ENCODE measurements around the gene MPP3.

Gene MPP3

DNA sequence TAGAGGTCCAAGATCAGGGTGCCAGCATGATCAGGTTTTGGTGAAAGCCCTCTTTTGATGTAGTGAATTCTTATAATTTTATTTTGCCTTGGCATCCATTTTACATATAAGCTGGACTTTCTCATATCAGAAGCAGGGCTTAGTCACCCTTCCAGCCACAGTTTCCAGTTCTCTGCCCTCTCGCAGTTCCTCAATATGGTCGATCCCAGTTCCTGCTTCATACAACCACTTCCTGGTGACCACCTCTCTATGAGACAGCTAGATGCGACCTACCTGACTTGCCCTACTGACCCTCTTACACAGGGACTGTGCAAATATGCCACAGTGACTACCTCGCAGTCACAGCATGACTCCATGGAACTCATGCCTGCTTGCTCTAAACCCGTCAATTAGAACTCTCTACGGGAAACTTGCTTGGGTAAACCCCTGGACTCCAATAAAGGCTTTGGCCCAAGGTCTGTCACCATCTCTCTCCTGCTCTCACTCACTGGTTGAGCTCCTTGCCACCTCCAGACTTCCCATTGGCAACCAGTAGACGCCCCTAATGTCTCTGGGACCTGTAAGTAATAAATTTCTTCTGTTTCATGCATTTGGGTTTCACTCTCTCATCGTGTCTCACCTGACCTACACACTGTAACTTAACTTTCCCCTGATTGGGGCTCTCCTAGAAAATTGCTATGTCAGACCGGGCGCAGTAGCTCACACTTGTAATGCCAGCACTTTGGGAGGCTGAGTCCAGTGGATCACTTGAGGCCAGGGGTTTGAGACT, 35.5 kb upstream of the MPP3 start:
- Histone ChIP-seq H3K36me3 (ENCODE audit: insufficient read depth, low read length) (no peaks in the 10 kb centered on the region), H3K4me3 (no peak overlapping the region), H3K9ac (ENCODE audit: insufficient read length) (no peak overlapping the region), H3K27ac (no peak overlapping the region), H3K9me3 (ENCODE audit: low read depth, low read length) (no peaks in the 10 kb centered on the region)
- DNase-seq (ENCODE audit: low read depth, low spot score), result no peak
- TF ChIP-seq EZH2 (IDR thresholded peaks at IDR 0.05) (no peak), POLR2AphosphoS5 (IDR thresholded peaks at IDR 0.05; ENCODE audit: borderline replicate concordance, low read depth, low read length) (no peak), FOXP2 (optimal IDR thresholded peaks at IDR 0.05; ENCODE audit: control extremely low read depth, extremely low read length, insufficient read depth) (no peak)

DNA sequence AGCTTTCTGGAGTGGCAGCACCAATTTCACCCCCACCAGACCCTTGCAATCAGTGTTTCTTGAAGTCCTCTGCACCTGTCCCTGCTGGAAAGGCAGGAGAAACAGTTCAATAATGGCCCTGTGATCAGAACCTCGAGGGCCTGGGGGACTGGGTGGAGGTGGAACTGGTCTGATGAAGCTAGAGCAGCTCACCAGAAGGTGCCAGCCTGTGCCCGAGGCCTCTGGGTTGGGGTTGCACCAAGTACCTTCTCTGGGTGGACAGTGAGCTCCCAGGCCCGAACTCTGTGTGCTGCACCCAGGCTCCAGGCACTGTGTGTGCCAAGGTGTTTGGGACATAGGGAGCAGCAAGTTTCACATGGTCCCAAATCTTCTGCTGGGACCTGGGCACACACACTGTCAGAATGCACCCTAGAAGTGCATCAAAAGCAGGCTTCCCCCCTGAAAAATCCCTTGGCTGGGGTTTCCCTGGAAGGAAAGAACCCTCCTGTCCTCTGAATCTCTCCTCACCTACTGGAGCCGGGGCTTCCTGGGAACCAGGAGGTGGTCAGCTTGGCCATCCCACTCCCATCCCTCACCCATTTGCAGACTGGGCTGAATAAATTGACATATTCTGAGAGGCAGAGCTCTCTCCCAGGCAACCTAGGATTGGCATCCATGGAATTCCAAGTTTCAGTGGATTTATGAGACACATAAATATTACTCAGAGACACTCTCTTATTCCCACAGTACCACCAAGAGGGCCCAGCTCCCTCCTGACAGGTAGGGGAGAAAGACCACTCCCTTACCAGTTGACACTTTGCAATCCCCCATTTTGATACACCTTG, 31.4 kb upstream of the MPP3 start:
- H3K9me3 ChIP-seq (ENCODE audit: low read depth, low read length), result no peaks in the 10 kb centered on the region
- TF ChIP-seq EZH2 (IDR thresholded peaks at IDR 0.05) (no peak), POLR2AphosphoS5 (IDR thresholded peaks at IDR 0.05; ENCODE audit: borderline replicate concordance, low read depth, low read length) (no peak), FOXP2 (optimal IDR thresholded peaks at IDR 0.05; ENCODE audit: control extremely low read depth, extremely low read length, insufficient read depth) (no peak)
- no peak overlapping the region for H3K4me3 ChIP-seq
- no peak overlapping the region for H3K27ac ChIP-seq
- H3K36me3 ChIP-seq (ENCODE audit: insufficient read depth, low read length), result no peaks in the 10 kb centered on the region
- DNase-seq (ENCODE audit: low read depth, low spot score), result no peak
- no peak overlapping the region for H3K9ac ChIP-seq (ENCODE audit: insufficient read length)

DNA sequence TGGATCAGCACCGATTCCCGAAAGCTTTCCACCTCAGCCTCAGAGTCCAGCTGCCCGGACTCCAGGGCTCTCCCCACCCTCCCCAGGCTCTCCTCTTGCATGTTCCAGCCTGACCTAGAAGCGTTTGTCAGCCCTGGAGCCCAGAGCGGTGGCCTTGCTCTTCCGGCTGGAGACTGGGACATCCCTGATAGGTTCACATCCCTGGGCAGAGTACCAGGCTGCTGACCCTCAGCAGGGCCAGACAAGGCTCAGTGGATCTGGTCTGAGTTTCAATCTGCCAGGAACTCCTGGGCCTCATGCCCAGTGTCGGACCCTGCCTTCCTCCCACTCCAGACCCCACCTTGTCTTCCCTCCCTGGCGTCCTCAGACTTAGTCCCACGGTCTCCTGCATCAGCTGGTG, 29.0 kb upstream of the MPP3 start:
- H3K9ac ChIP-seq (ENCODE audit: insufficient read length), result no peak overlapping the region
- no peaks in the 10 kb centered on the region for H3K36me3 ChIP-seq (ENCODE audit: insufficient read depth, low read length)
- H3K27ac ChIP-seq, result no peak overlapping the region
- H3K9me3 ChIP-seq (ENCODE audit: low read depth, low read length), result no peaks in the 10 kb centered on the region
- H3K4me3 ChIP-seq, result no peak overlapping the region
- TF ChIP-seq POLR2AphosphoS5 (IDR thresholded peaks at IDR 0.05; ENCODE audit: borderline replicate concordance, low read depth, low read length) (no peak), FOXP2 (optimal IDR thresholded peaks at IDR 0.05; ENCODE audit: control extremely low read depth, extremely low read length, insufficient read depth) (no peak), EZH2 (IDR thresholded peaks at IDR 0.05) (no peak)
- DNase-seq (ENCODE audit: low read depth, low spot score), result no peak

DNA sequence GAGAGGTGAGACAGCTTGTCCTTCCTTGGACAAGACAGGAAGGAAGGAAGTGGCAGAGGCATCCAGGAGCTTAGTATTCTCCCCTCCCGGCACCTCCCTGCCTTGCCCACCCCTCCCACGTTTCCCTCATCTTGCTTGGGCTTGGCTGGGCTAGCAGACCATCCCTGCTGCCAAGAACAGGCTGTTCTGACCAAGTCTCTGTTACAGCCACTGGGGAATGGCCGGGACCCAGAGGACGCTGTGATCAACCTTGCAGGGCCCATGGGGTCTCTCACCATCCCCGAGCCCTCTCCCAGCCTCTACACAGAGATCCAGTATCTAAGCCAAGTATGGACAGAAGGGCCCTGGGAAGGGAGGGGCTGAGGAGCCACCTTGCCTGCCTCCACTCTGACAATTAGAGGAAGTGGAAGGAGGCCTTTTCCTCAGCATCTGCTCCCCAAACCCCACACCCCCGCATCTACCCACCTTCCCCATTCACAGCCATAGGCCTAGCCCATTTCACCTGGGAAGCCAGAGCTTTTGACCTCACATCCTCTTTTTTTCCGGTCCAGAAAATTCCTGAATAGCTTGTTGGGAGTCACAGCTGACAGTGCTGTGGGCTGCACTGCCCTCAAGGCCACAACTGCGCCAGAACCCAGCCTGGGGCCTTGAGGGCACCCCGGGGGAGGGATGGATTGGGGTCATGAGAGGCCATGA, 28.1 kb upstream of the MPP3 start:
- Histone ChIP-seq H3K9me3 (ENCODE audit: low read depth, low read length) (no peaks in the 10 kb centered on the region), H3K27ac (no peak overlapping the region), H3K9ac (ENCODE audit: insufficient read length) (no peak overlapping the region), H3K4me3 (no peak overlapping the region), H3K36me3 (ENCODE audit: insufficient read depth, low read length) (no peaks in the 10 kb centered on the region)
- no peak for DNase-seq (ENCODE audit: low read depth, low spot score)
- no peak for TF ChIP-seq FOXP2 (optimal IDR thresholded peaks at IDR 0.05; ENCODE audit: control extremely low read depth, extremely low read length, insufficient read depth)
- no peak for TF ChIP-seq EZH2 (IDR thresholded peaks at IDR 0.05)
- TF ChIP-seq POLR2AphosphoS5 (IDR thresholded peaks at IDR 0.05; ENCODE audit: borderline replicate concordance, low read depth, low read length), result no peak

DNA sequence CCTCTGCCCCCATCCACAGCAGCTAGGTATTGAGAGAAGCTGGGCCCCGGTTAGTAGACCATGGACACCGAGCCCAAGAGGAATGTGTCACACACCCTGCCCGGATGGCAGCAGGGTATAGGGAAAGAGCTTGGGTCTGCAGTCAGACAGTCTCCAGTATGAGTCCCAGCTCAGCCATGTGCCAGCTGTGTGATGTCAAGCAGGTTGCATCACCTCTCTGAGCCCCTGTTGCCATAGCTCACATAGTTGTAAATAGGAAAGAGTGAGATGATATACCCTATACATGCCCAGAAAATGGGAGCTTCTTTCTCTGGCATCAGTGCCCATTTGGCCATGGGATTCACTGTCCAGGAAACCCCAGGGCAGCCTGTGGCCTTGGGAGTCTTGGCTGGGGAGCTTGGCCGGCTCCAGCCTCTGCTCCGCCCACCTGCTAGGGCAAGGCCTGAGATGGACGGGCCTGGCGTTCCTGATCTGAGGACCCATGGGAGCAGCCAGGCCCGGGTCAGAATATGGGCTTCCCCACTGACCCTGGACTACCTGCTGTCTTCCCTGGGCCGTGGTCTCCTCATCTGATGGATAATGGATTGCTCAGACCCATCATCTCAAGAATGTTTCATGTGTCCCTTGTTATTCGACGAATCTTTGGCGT, 27.3 kb upstream of the MPP3 start:
- Histone ChIP-seq H3K4me3 (no peak overlapping the region), H3K27ac (no peak overlapping the region), H3K9ac (ENCODE audit: insufficient read length) (no peak overlapping the region), H3K36me3 (ENCODE audit: insufficient read depth, low read length) (no peaks in the 10 kb centered on the region), H3K9me3 (ENCODE audit: low read depth, low read length) (no peaks in the 10 kb centered on the region)
- DNase-seq (ENCODE audit: low read depth, low spot score), result no peak
- TF ChIP-seq POLR2AphosphoS5 (IDR thresholded peaks at IDR 0.05; ENCODE audit: borderline replicate concordance, low read depth, low read length), result no peak
- TF ChIP-seq FOXP2 (optimal IDR thresholded peaks at IDR 0.05; ENCODE audit: control extremely low read depth, extremely low read length, insufficient read depth), result no peak

DNA sequence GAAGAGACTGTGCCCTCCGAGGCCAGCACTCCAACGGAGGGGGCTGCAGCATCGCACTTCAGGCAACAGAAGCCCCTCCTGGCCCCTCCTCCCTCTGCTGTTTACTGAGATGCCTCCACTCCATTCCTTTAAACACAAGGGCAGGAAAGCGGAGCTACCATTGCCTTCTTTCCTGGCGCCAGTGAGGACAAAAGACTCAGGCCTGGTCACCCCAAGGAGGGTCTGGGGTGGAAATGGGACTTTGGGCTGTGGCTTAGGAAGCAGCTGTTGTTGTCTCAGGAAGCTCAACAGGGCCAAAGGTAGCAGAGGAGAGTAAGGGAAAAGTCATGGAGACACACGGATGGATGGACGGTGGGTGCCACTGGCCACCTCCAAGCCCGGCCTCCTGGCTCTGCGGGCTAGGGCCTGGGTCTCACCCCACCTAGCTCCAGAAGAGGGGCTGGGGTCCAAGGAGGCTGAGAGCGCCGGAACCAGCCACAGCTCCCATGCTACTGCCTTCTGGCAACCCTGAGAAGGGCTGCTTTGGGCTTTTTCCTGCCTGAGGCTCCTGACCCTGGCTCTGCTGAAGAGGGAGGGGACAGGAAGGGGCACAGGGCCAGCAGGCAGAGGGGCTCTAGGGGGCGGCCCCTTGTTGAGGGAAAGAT, 25.1 kb upstream of the MPP3 start:
- Histone ChIP-seq H3K4me3 (no peak overlapping the region), H3K9ac (ENCODE audit: insufficient read length) (no peak overlapping the region), H3K27ac (no peak overlapping the region), H3K9me3 (ENCODE audit: low read depth, low read length) (no peaks in the 10 kb centered on the region), H3K36me3 (ENCODE audit: insufficient read depth, low read length) (no peaks in the 10 kb centered on the region)
- no peak for DNase-seq (ENCODE audit: low read depth, low spot score)
- TF ChIP-seq FOXP2 (optimal IDR thresholded peaks at IDR 0.05; ENCODE audit: control extremely low read depth, extremely low read length, insufficient read depth) (no peak), EZH2 (IDR thresholded peaks at IDR 0.05) (no peak), POLR2AphosphoS5 (IDR thresholded peaks at IDR 0.05; ENCODE audit: borderline replicate concordance, low read depth, low read length) (no peak)

DNA sequence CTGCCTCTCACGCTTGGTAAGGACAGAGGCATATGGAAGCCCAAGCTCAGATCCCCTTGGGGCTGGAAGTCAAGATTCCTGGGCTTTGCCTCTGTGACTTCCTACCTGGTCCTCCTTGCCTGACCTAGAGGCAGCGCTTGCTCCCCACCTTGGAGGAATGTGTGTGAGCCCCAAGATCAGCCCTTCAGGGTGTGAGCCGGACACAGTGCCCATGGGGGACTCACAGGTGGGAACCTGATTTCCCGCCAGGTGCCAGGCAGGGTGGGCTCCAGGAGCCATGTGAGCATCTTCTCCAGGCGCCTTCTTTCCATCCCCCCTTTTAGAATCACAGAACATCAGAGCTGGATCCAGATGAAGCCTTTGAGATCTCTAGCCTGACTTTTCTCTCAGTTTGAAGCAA, 24.2 kb upstream of the MPP3 start:
- TF ChIP-seq FOXP2 (optimal IDR thresholded peaks at IDR 0.05; ENCODE audit: control extremely low read depth, extremely low read length, insufficient read depth) (no peak), EZH2 (IDR thresholded peaks at IDR 0.05) (no peak), POLR2AphosphoS5 (IDR thresholded peaks at IDR 0.05; ENCODE audit: borderline replicate concordance, low read depth, low read length) (no peak)
- DNase-seq (ENCODE audit: low read depth, low spot score), result no peak
- no peak overlapping the region for H3K9ac ChIP-seq (ENCODE audit: insufficient read length)
- no peak overlapping the region for H3K27ac ChIP-seq
- no peaks in the 10 kb centered on the region for H3K9me3 ChIP-seq (ENCODE audit: low read depth, low read length)
- no peak overlapping the region for H3K4me3 ChIP-seq
- H3K36me3 ChIP-seq (ENCODE audit: insufficient read depth, low read length), result no peaks in the 10 kb centered on the region

Measured in SK-N-MC (cell line).